ENCODE results near the gene HKDC1.

- no peak for TF ChIP-seq EP300 (IDR thresholded peaks at IDR 0.05; ENCODE audit: borderline replicate concordance)
- no peak for TF ChIP-seq TAF1 (IDR thresholded peaks at IDR 0.05; ENCODE audit: low read depth)
- TF ChIP-seq REST (IDR thresholded peaks at IDR 0.05; ENCODE audit: low read depth): no peak
- TF ChIP-seq ZBTB7A (IDR thresholded peaks at IDR 0.05; ENCODE audit: low read depth): no peak
- no peak for TF ChIP-seq NFIC (IDR thresholded peaks at IDR 0.05)
- no peak for TF ChIP-seq FOXM1 (IDR thresholded peaks at IDR 0.05; ENCODE audit: borderline replicate concordance, low read depth)
- TF ChIP-seq CREB1 (IDR thresholded peaks at IDR 0.05; ENCODE audit: low read depth): no peak
- no peak for TF ChIP-seq CEBPB (IDR thresholded peaks at IDR 0.05)
- no peak for TF ChIP-seq USF1 (IDR thresholded peaks at IDR 0.05)
- TF ChIP-seq EGR1 (IDR thresholded peaks at IDR 0.05): no peak
- TF ChIP-seq MAX (IDR thresholded peaks at IDR 0.05): no peak
- TF ChIP-seq RAD21 (IDR thresholded peaks at IDR 0.05; ENCODE audit: low read depth): no peak
- TF ChIP-seq TCF12 (IDR thresholded peaks at IDR 0.05; ENCODE audit: low read depth): no peak
- no peak for TF ChIP-seq YY1 (IDR thresholded peaks at IDR 0.05; ENCODE audit: low read depth)
Measured at GRCh38 chr10:69268761-69269416, 48.8 kb downstream of the HKDC1 start.
